HG03575 (cell line): ENCODE data around the gene ABI3BP.
A peak's percentile ranks its signal among the peaks of the same experiment; 100 is the strongest.

ENCODE experiments used
- ATAC-seq: cut with Tn5 transposase; IDR thresholded peaks from one replicate; pipeline ENCODE4 v1.9.1; 2021; ENCODE audit not compliant: unreplicated experiment, insufficient number of reproducible peaks, low FRiP score; ENCODE audit errors: extremely low read depth

ABI3BP gene

GRCh38 chr3:100899440-100900091 lies 93.7 kb downstream of the ABI3BP start:
- peak; percentile 72 for ATAC-seq

DNA sequence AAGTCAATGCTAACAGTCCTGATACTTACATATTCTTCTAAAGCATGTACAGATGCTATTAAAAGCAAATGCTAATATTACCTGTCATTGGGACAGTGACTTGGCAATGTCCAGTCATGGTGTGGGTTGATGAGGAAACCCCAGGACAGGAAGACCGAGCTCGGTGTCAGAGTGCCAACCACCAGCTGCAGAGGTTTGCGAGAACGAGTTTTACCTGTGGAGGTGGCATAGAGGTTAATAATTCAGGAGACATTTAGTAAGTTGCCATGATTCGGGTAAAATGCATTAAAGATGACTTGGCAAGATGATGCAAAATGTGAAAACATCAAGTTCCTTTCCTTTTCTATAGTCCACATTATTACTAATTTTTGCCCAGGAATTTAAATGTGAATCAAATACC lies 94.5 kb downstream of the ABI3BP start:
- no peak for ATAC-seq

- ATAC-seq, result no peak
Measured at GRCh38 chr3:100896994-100897393, 96.2 kb downstream of the ABI3BP start.

GRCh38 chr3:100893590-100893989 lies 99.6 kb downstream of the ABI3BP start:
- ATAC-seq, result no peak

GRCh38 chr3:100893108-100893507 lies 100.1 kb downstream of the ABI3BP start:
- no peak for ATAC-seq

GRCh38 chr3:100891827-100892226 lies 101.4 kb downstream of the ABI3BP start:
- ATAC-seq, result no peak

DNA sequence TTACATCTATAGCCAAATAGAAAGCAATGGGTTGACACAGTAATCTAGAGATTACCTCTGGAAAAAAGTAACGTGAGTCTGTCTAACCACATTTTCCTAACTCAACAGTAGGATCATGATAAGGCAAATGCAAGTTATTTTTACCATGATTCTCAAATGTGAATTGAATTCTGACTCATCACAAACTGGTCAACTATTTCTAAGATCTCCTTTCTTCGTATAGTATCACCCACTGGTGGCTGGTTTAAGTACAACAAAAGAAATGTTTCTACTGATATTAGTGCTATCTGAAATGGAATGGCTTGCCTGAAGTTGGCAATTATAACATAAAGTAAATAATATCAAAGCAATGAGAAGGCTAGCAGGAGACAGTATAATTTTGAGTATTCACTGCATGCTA lies 102.2 kb downstream of the ABI3BP start:
- ATAC-seq, result no peak

DNA sequence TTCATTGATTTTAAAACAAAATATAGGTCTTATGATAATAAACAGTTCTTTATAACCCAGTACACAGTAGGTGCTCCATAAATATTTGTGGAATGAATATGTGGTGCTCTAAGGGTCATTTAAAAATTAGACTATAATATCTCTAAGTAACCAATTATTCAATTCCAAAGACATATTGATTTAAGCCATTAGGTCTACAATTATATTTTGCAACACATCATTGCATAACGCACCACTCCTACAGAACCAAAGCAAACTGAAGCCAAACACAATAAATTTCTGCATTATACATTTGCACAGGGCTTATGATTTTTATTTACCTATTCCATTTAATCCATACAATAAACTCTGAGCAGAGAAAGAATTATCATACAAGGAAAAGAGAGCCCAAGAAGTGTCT lies 104.3 kb downstream of the ABI3BP start:
- no peak for ATAC-seq

- no peak for ATAC-seq
Measured at GRCh38 chr3:100882571-100882984, 110.6 kb downstream of the ABI3BP start.

DNA sequence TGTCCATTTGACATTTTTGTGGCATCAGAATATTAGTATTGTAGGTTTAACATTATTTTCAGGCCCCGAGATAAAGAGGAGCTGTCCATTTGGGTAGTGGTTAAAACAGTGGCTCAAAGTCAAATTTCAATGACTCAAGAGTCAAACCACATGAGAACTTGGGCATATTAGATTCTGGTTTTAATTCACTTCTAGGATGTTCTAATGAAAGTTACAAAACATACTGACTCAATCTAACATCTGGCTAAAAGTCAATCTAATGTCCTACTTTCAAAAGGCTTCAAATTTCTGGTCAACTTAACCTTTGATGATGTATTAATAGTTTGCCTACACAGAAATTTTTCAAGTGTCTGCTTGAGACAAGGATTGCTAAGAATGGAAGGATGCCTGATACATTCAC lies 112.4 kb downstream of the ABI3BP start:
- no peak for ATAC-seq

DNA sequence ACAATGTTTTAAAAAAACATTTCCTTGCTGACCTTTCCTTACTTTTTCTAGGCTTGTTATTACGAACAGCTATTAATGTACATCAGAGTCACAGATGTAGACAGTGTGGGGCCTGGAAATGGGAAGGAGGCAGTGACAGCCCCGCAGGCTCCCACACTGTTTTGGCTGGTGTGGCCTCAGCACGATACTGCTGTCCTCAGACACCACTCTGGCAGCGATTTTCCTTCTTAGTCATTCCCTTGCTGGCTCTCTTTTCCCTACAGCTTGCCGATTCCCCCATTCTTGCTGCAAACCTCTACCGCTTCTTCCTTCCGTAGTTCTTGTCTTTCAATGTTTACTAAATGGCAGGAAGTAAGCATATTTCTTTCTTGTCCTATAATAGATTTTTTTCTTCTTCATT lies 113.1 kb downstream of the ABI3BP start:
- no peak for ATAC-seq

DNA sequence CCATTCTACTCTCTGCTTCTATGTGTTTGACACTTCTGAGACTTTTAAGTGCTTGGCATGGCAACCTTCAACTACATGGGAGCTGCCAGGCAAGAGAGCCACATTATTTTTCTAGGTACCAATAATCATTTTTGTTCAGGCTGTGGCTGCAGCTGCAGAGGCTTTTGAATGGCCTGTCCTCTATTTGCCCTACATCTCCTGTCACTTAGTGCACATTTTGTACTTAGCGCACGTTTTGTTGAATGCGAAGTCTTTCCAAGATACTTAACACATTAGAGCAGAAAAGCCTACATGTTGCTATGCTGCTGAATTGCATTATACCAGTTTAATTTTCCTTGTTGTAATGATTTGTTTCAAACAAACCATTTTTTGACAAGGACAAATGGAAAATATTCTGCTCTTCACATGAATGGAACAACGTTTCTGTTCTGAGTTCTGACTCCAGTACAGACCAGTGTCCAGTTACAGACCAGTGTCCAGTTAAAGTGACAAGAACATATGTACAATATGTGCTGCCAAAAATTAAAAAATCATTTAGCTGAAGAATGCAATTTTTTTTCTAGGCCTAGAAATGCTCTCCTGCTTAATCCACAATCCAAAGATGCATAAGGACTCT lies 113.9 kb downstream of the ABI3BP start:
- no peak for ATAC-seq

DNA sequence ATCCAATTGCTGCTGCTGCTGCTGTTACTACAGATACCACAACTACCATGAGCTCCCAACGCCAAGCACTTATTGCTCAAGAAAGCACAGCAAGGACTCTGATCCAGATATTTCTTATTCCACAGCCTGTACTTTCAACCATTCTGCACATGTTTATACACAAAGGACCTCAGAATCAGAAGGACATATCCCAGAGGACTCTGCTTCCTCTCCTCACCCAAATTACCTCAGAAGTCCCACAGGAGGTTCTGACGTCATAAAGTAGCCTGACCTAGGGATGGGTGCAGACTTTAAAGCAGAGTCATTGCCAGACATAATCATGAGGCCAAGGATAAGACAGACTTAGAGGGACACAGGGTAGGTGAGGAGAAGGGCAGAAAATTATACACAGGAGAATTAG lies 115.9 kb downstream of the ABI3BP start:
- no peak for ATAC-seq

DNA sequence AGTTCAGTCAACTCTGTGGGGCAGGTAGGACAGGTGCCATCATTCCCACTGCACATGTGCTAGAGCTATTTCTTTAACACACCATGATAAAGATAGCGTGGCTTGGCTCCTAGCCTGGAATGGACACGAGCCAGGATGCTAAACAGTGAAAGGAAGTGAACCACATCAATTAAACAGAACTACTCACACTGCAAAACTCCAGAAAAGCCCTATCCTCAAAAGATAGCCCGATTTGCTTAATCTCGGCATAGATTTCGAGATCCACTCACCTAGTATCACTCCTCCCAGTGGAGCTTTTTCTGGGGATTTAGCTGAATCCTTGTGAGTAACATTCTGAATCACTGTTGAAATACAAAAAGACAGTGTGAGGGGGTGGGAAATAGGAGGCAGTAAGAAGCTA lies 118.0 kb downstream of the ABI3BP start:
- no peak for ATAC-seq

- ATAC-seq, result no peak
Measured at GRCh38 chr3:100873611-100874010, 119.6 kb downstream of the ABI3BP start.

GRCh38 chr3:100871306-100871705 lies 121.9 kb downstream of the ABI3BP start:
- no peak for ATAC-seq

DNA sequence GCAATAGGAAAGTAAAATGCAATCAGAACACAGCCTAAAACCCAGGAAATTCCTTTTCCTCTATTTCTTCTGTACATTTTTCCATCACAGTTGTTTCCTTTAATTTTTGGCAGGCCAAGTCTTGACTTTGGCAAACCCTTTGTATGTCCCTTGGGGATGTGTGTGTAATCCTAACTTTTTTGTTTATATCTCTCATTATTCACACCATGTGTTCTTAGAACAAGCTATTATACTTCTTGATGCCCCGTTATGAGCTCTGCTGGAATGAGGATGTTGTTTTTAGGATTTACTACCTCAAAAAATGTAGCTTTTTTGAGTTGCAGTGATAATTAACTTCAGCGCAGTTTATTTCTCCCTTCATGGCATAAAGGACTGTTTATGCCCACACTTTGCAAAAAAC lies 123.4 kb downstream of the ABI3BP start:
- ATAC-seq, result no peak

- no peak for ATAC-seq
Measured at GRCh38 chr3:100868894-100869293, 124.3 kb downstream of the ABI3BP start.

DNA sequence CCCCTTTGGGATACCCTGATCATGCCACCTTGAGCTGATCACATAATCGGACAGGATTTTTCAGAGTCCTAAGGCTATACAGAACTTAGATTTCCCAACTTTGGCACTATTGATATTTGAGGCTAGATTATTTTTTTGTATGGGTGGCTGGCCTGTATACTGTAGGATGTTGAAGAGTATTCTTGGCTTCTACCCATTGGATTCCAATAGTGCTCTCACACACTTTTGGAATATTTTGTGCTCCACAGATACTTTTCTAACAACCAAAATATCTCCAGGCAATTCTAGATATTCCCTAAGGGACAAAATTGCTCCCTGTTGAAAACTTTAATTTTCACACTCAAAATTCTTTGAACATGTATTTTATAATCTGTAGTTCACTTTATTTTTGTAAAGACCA lies 125.1 kb downstream of the ABI3BP start:
- ATAC-seq, result no peak

GRCh38 chr3:100865442-100865841 lies 127.8 kb downstream of the ABI3BP start:
- no peak for ATAC-seq
